Activated CD4-positive, CD25-positive, alpha-beta regulatory T cell treated with anti-CD3 and anti-CD28 coated beads, Interleukin-2, amount 50 U/mL, for 72 hours (primary cell): ENCODE results near the gene LRRC10B.
"Not testable (repeated sequence)": the region's sequence is repeated elsewhere in the genome, so short reads cannot be mapped to it uniquely, and the experiment has no call there.

Experiments used
- DNase-seq: peaks from one replicate; pipeline ENCODE4 v3.0.0; 2021

The LRRC10B gene

DNA sequence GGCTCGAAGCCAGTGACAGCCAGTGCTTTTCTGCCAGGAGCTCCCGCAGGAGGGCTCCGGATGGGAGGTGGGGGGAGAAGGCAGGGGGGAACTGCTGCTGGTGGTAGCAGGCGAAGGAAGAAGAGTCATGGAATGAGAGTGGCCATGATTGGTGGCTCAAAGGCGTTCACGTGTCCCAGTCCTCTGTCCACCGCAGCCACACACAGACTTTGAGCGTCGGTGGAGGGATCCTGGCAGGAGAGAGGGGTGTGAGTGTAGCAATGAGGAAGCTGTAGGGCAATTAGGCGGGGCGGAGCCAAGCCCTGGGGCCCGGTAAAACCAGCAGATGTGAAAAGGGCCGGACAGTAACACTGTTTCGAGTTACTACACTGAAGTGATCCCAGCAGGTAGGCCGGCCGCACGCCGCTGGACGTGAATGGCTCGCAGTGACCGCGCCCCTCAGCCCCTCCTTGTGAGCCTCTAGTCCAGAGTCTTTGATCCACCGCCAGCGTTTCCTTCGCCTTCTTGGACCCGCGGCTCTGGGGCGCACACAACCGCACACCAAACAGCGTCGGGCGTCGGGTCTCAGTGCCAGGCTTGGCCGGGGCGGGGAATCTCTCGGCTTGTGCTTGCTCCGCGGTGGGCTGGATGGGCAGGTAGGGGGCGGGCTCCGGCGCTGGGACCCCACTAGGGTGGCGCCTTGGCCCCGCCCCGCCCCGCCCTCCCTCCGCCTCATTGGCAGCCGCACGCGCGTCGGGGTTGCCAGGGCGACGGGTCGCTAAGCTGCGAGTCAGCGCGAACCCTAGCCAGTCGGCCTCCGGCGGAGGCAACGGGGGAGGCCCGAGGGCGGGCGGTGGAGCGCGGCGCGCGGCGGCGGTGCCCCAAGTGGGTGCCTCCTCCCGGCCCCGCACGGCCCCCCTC is at the start of gene LRRC10B:
LRRC10B (plus strand) TSS at position 788 of the 900 bp plus-strand sequence. CDS start 250 bp downstream, outside the sequence.
- DNase-seq: peak; percentile 37

- DNase-seq: no peak
These were observed 48.1 kb upstream of the LRRC10B start for GRCh38 chr11:61460474-61460881.

DNA sequence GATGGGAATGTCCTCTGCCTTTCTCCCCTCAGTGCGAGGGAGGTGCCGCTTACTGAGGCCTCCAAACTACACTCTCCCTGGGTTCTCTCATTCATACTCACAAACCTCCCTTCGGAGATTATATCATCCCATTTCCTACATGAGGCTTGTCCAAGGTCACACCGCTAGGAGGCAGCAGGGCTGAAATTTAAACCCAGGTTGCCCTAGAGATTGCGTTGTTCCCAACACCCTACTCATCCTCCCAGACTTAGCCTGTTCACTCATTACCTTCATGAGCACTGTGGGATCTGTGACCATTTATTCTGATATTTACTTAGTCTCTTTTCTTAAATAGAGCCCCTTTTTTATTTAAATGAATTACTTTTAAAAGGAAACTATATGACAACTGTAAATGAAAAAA is 47.6 kb upstream of the LRRC10B start:
- DNase-seq: no peak

DNA sequence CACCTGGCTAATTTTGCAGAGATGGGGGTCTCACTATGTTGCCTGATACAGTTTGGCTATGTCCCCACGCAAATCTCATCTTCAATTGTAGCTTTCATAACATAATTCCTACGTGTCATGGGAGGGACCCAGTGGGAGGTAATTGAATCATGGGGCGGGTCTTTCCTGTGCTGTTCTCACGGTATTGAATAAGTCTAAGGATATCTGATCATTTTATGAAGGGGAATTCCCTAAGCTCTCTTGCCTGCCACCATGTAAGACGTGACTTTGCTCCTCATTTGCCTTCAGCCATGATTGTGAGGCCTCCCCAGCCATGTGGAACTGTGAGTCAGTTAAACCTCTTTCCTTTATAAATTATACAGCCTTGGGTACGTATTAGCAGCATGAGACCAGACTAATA is 40.9 kb upstream of the LRRC10B start:
- not testable (repeated sequence) for DNase-seq

- DNase-seq: no peak
These were observed 40.5 kb upstream of the LRRC10B start for GRCh38 chr11:61468002-61468401.

DNA sequence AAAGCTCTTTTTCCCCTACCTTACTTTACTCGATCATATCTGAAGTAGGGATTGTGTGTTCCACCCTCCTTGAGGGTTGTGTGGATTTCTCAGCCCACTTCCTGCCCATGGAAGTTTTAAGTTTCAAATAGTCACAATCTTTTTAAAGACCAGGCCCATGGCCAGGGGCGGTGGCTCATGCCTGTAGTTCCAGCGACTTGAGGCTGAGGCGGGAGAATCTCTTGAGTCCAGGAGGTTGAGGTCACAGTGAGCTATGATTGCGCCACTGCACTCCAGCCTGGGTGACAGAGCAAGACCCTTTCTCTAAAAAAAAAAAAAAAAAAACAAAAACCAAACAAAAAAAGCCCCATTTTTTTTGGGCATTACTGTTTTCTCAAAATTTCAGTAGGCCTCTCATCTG is 36.3 kb upstream of the LRRC10B start:
- no peak for DNase-seq

GRCh38 chr11:61472868-61473267 is 35.7 kb upstream of the LRRC10B start:
- no peak for DNase-seq

DNA sequence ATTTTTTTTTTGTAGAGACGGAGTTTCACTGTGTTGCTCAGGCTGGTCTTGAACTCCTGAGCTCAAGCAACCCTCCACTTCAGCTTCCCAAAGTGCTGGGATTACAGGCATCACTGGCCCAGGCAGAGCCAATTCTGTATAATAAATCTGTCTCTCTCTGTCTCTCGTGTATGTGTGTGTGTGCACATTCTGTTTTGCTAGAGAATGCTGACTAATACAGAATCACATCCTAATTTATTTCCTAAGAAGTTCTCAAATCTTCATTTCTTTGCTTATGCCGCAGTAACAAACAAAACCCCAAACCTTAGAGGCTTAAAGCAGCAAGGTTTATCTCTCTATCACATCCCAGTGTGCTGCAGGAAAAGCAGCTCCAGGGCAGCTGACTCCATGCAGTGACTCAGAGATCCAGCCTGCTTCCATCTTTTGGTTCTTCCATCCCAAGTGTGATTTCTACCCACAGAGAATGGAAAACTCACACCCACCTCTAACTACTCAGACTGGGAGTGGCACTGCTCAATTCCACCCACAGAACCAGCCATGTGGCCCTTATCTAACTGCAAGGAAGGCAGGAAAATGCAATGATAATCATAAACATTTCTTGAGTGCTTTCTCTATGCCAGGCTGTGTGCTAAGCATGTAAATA is 35.1 kb upstream of the LRRC10B start:
- DNase-seq: no peak

GRCh38 chr11:61474013-61474643 is 34.4 kb upstream of the LRRC10B start:
- DNase-seq: no peak

DNA sequence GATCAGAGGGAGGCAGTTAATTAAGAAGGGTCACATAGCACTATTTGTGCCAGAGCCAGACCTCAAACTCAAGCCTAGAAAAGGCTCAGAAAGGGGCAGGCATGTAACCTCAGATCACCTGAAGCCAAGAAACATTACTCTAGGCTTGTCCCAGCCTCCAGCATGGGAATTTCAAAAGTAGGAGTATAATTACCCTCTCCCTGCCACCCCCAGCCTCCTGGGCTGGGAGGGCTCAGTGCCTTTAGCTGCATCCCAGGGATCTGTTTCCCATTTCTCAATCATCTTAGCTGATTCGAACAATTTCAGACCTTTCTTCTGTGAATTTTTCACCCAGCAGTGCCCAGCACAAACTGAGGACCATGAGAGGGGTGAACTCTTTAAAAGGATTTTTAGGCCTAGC is 33.1 kb upstream of the LRRC10B start:
- no peak for DNase-seq

GRCh38 chr11:61476371-61476770 is 32.2 kb upstream of the LRRC10B start:
- DNase-seq: no peak

DNA sequence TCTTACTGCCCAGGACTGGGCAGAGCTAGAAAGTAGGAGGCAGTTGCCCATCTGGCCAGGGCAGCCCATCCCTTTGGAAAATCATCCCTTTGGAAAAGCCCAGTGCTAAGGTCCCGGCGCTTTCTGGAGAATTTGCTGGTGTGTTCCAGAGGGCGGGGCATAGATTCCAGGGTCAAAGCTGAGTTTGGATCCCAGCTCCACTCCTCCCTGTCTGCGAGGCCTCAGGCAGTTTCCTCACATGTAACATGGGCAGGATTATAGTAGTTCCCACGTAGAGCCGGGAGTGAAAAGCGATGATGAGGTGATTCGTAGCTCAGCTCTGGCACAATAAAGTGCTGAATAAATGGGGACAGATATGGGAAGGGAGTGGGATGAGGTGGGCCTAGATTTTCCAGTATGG is 31.4 kb upstream of the LRRC10B start:
- DNase-seq: no peak

GRCh38 chr11:61477727-61478148 is 30.8 kb upstream of the LRRC10B start:
- peak; percentile 66 for DNase-seq

DNA sequence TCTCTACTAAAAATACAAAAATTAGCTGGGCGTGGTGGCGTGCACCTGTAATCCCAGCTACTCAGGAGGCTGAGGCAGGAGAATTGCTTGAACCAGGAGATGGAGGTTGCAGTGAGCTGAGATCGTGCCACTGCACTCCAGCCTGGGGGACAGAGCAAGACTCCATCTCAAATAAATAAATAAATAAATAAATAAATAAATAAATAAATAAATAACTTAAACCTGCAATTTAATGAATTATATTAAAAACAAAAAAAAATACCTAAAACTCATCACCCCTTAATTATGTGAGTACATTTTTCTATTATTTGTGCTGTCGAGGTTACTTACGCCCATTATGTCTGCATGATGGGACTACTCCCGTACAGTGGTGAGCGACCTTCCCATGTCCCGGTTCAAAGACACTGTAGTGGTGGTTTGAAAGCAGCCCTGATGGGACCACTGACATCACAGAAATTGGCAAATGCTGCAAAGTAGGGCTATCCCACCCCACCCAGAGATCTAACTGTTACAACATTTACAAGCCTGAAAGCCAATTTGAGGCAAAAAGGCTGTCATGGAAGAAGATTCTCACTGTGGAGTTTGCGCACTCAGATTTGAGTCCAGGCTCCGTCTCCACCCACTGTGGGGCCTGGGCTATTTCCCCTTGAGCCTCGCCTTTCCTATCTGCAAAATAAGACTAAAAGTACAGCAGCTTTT is 29.0 kb upstream of the LRRC10B start:
- not testable (repeated sequence) for DNase-seq

DNA sequence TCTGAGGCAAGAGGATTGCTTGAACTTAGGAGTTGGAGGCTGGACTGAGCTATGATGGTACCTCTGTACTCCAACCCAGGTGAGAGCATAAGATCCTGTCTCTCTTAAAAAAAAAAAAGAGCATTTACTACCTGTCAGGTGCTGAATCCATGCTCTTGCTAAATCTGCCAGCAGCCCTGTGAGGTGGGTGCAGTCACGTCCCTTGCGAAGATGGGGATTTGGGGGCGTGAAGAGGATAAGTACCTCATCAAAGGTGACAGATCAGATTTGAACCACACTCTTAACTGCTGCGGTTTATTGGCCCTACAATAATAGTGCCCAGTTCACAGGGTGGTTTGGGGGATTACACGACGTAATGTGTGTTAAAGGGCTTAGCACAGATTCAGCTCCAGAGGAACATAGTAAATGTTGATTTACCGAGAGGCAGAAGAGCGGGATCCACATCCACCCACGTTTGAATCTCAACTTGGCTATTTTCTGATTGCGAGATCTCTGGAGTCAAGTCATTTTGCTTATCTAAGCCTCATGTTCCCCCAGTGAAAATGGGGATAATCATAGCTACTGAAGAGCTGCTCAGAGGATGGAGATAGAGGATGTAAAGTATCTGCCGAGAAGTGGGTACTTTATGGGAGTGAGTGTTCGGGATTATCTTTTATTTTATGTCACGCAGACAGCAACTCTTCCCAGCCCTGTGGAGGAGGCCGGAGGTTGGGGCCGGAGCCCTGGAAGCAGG is 28.1 kb upstream of the LRRC10B start:
- DNase-seq: no peak

DNA sequence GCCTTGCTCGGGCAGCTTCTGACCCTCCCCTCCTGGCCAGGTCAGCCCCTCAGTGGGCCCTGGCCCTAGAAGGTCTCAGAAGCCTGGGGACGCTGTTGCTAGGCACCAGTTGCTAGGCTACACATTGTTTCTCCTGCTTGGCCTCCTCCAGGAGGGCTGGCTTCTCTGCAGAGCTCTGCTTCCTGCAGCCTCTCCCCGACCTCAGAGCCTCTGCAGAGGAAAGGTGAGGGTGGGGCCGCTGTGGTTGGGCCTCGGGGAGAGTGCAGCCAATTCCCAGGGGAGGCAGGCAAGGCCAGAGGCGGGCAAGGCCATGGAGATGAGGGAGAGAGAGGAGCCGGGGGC is 27.6 kb upstream of the LRRC10B start:
- no peak for DNase-seq

GRCh38 chr11:61481806-61482205 is 26.7 kb upstream of the LRRC10B start:
- DNase-seq: no peak

DNA sequence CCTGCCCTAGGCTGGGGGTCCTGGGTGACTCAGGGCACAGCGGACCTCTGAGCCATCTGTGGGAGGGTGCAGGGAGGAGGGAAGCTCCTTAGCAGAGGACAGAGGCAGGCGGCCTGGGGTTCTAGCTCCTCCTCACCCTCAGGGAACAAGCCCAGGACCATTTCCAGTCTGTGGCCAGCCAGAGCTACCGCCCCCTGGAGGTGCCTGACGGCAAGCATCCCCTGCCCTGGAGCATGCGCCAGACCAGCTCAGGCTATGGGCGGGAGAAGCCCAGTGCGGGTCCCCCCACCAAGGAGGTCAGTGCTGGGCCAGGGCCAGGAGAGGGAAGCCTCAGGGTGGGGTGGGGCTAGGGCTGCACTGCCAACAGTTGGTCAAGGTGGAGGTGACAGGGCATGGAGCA is 26.0 kb upstream of the LRRC10B start:
- no peak for DNase-seq

- DNase-seq: no peak
These were observed 24.0 kb upstream of the LRRC10B start for GRCh38 chr11:61484541-61484940.

GRCh38 chr11:61485080-61485479 is 23.5 kb upstream of the LRRC10B start:
- DNase-seq: no peak

- DNase-seq: no peak
These were observed 22.4 kb upstream of the LRRC10B start for GRCh38 chr11:61486011-61486620.

- DNase-seq: no peak
These were observed 21.8 kb upstream of the LRRC10B start for GRCh38 chr11:61486779-61487178.
